HepG2 (cell line): ENCODE results near the gene MED9. TPM values are rescaled to one million over a fixed set of nuclear protein-coding genes. Genes with fewer than 3 reads are reported as not detected.

Experiments
- ARNTL ChIP-seq: sonication (generic); formaldehyde crosslinking; IDR thresholded peaks from 2 replicates; pipeline ENCODE4 v1.4.0; 2020; ENCODE audit warnings: mild to moderate bottlenecking, missing genetic modification reagents
- ATAD3A ChIP-seq: sonication (generic); formaldehyde crosslinking; IDR thresholded peaks from 2 replicates; pipeline ENCODE4 v1.4.0; 2020; ENCODE audit warnings: missing genetic modification reagents
- EEA1 ChIP-seq: sonication (generic); formaldehyde crosslinking; IDR thresholded peaks from 2 replicates; pipeline ENCODE4 v1.5.1; 2020; ENCODE audit warnings: mild to moderate bottlenecking, missing genetic modification reagents, borderline replicate concordance
- FOXA3 ChIP-seq: IDR thresholded peaks from 2 replicates; pipeline ENCODE4 v1.6.1; 2016; ENCODE audit warnings: missing genetic modification reagents, missing compliant biosample characterization
- HNF4A ChIP-seq: sonication (generic); formaldehyde crosslinking; IDR thresholded peaks from 2 replicates; pipeline ENCODE4 v1.4.0; 2020; ENCODE audit warnings: missing genetic modification reagents
- ISX ChIP-seq: sonication (generic); formaldehyde crosslinking; conservative IDR thresholded peaks from 2 replicates; pipeline ENCODE4 v1.5.0; 2020; ENCODE audit warnings: missing genetic modification reagents
- KMT2A ChIP-seq: sonication (generic); formaldehyde crosslinking; IDR thresholded peaks from 2 replicates; pipeline ENCODE4 v1.4.0; 2020; ENCODE audit warnings: missing genetic modification reagents
- NCOA1 ChIP-seq: sonication (generic); formaldehyde crosslinking; IDR thresholded peaks from 2 replicates; pipeline ENCODE4 v1.9.0; 2021; ENCODE audit warnings: missing genetic modification reagents
- PHF21A ChIP-seq: sonication (generic); formaldehyde crosslinking; IDR thresholded peaks from 2 replicates; pipeline ENCODE4 v1.5.0; 2020; ENCODE audit warnings: mild to moderate bottlenecking, missing genetic modification reagents
- RXRA ChIP-seq: sonication (generic); formaldehyde crosslinking; IDR thresholded peaks from 2 replicates; pipeline ENCODE4 v1.5.1; 2020; ENCODE audit warnings: missing genetic modification reagents
- SNAPC5 ChIP-seq: sonication (generic); formaldehyde crosslinking; IDR thresholded peaks from 2 replicates; pipeline ENCODE4 v1.8.1; 2023; ENCODE audit warnings: mild to moderate bottlenecking, missing genetic modification reagents, borderline replicate concordance
- ZFP36 ChIP-seq: fragments of 150-350 bp; IDR thresholded peaks from 2 replicates; pipeline ENCODE4 v1.6.1; 2018; ENCODE audit warnings: borderline replicate concordance, low read length, low read depth; ENCODE audit not compliant: partially characterized antibody
- ZFP90 ChIP-seq: sonication (generic); formaldehyde crosslinking; IDR thresholded peaks from 2 replicates; pipeline ENCODE4 v1.8.0; 2022; ENCODE audit warnings: missing genetic modification reagents, mild to moderate bottlenecking, inconsistent platforms, borderline replicate concordance
- ZNF138 ChIP-seq: sonication (generic); formaldehyde crosslinking; IDR thresholded peaks from 2 replicates; pipeline ENCODE4 v1.5.0; 2020; ENCODE audit warnings: mild to moderate bottlenecking, low read depth, missing genetic modification reagents
- ZNF180 ChIP-seq: sonication (generic); formaldehyde crosslinking; IDR thresholded peaks from 2 replicates; pipeline ENCODE4 v1.4.0; 2020; ENCODE audit warnings: low read depth, missing genetic modification reagents, borderline replicate concordance
- ZNF367 ChIP-seq: sonication (generic); formaldehyde crosslinking; IDR thresholded peaks from 2 replicates; pipeline ENCODE4 v1.4.0; 2020; ENCODE audit warnings: missing genetic modification reagents, borderline replicate concordance
- ZNF563 ChIP-seq: sonication (generic); formaldehyde crosslinking; IDR thresholded peaks from 2 replicates; pipeline ENCODE4 v1.8.0; 2022; ENCODE audit warnings: mild to moderate bottlenecking, moderate library complexity, missing genetic modification reagents
- ZNF619 ChIP-seq: sonication (generic); formaldehyde crosslinking; IDR thresholded peaks from 2 replicates; pipeline ENCODE4 v1.4.0; 2020; ENCODE audit warnings: mild to moderate bottlenecking, missing genetic modification reagents
- ZNF7 ChIP-seq: IDR thresholded peaks from 2 replicates; pipeline ENCODE4 v1.6.1; 2016; ENCODE audit warnings: missing biosample characterization, missing genetic modification reagents
- polyA plus RNA-seq, 8 experiments: library from polyadenylated mRNA; depleted of rRNA in 3 of 8; stranded (reverse) in 7 of 8; unstranded in 1 of 8; fragments of >200 nt; fragmentation: Illumina TruSeq in 4 of 8; extraction: Trizol in 4 of 8; gene quantifications; 2 replicates each; pipeline versions ENCODE4 v1.2.1 to v1.2.3, GENCODE V29; 2011 to 2016; ENCODE audit warnings: low read depth in 4 of 8, missing spikeins in 1 of 8, mixed read lengths in 1 of 8; ENCODE audit not compliant: insufficient read depth in 1 of 8
- total RNA-seq, 5 experiments: library from RNA; depleted of rRNA; stranded (reverse); fragments of >200 nt; fragmentation: Illumina TruSeq; extraction: Trizol; gene quantifications; 2 replicates each; pipeline ENCODE4 v1.2.3, GENCODE V29; 2016; ENCODE audit warnings: low read depth in 1 of 5
- TF ChIP-seq, protein P1 (sequence below): sonication (generic); formaldehyde crosslinking; IDR thresholded peaks from 2 replicates; pipeline ENCODE4 v1.4.0; 2020; ENCODE audit warnings: missing genetic modification reagents
- TF ChIP-seq, protein P2 (sequence below): IDR thresholded peaks from 2 replicates; pipeline ENCODE4 v1.6.1; 2016
- TF ChIP-seq, protein P3 (sequence below): sonication (generic); formaldehyde crosslinking; IDR thresholded peaks from 2 replicates; pipeline ENCODE4 v1.5.1; 2020; ENCODE audit warnings: missing genetic modification reagents, mild to moderate bottlenecking, borderline replicate concordance
- TF ChIP-seq, protein P4 (sequence below): IDR thresholded peaks from 2 replicates; pipeline ENCODE4 v1.6.1; 2018; ENCODE audit warnings: missing genetic modification reagents, mild to moderate bottlenecking, missing compliant biosample characterization

Gene MED9
- total and polyA plus RNA-seq, 2 of the 13 experiments (the other 11 are each of a cell fraction or from before 2014, with no cell fraction given): 11.9 to 15.1 TPM

GRCh38 chr17:17476865-17477467 lies at the start of gene MED9 (continued):
- no peak for TF ChIP-seq ZFP90 (CRISPR knock-in tag)
- no peak for TF ChIP-seq ZNF180
- TF ChIP-seq ZNF619 (CRISPR knock-in tag): 0 out of 2 replicates have a peak, but pooled peaks have one; percentile 33
- TF ChIP-seq, protein P1, sequence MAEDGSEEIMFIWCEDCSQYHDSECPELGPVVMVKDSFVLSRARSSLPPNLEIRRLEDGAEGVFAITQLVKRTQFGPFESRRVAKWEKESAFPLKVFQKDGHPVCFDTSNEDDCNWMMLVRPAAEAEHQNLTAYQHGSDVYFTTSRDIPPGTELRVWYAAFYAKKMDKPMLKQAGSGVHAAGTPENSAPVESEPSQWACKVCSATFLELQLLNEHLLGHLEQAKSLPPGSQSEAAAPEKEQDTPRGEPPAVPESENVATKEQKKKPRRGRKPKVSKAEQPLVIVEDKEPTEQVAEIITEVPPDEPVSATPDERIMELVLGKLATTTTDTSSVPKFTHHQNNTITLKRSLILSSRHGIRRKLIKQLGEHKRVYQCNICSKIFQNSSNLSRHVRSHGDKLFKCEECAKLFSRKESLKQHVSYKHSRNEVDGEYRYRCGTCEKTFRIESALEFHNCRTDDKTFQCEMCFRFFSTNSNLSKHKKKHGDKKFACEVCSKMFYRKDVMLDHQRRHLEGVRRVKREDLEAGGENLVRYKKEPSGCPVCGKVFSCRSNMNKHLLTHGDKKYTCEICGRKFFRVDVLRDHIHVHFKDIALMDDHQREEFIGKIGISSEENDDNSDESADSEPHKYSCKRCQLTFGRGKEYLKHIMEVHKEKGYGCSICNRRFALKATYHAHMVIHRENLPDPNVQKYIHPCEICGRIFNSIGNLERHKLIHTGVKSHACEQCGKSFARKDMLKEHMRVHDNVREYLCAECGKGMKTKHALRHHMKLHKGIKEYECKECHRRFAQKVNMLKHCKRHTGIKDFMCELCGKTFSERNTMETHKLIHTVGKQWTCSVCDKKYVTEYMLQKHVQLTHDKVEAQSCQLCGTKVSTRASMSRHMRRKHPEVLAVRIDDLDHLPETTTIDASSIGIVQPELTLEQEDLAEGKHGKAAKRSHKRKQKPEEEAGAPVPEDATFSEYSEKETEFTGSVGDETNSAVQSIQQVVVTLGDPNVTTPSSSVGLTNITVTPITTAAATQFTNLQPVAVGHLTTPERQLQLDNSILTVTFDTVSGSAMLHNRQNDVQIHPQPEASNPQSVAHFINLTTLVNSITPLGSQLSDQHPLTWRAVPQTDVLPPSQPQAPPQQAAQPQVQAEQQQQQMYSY (CRISPR knock-in tag): no peak
- peak; percentile 51 for TF ChIP-seq FOXA3 (CRISPR knock-in tag)
- TF ChIP-seq EEA1 (CRISPR knock-in tag): peak; percentile 63; the same call in 1 of the 2 replicates
- TF ChIP-seq ISX (CRISPR knock-in tag): no peak
- TF ChIP-seq, protein P2, sequence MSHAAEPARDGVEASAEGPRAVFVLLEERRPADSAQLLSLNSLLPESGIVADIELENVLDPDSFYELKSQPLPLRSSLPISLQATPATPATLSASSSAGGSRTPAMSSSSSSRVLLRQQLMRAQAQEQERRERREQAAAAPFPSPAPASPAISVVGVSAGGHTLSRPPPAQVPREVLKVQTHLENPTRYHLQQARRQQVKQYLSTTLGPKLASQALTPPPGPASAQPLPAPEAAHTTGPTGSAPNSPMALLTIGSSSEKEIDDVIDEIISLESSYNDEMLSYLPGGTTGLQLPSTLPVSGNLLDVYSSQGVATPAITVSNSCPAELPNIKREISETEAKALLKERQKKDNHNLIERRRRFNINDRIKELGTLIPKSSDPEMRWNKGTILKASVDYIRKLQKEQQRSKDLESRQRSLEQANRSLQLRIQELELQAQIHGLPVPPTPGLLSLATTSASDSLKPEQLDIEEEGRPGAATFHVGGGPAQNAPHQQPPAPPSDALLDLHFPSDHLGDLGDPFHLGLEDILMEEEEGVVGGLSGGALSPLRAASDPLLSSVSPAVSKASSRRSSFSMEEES (CRISPR knock-in tag): no peak
- no peak; the same call in 1 of the 2 replicates for TF ChIP-seq ZNF563
- peak; percentile 89 for TF ChIP-seq KMT2A (CRISPR knock-in tag)
- peak; percentile 90 for TF ChIP-seq RXRA
- TF ChIP-seq, protein P3, sequence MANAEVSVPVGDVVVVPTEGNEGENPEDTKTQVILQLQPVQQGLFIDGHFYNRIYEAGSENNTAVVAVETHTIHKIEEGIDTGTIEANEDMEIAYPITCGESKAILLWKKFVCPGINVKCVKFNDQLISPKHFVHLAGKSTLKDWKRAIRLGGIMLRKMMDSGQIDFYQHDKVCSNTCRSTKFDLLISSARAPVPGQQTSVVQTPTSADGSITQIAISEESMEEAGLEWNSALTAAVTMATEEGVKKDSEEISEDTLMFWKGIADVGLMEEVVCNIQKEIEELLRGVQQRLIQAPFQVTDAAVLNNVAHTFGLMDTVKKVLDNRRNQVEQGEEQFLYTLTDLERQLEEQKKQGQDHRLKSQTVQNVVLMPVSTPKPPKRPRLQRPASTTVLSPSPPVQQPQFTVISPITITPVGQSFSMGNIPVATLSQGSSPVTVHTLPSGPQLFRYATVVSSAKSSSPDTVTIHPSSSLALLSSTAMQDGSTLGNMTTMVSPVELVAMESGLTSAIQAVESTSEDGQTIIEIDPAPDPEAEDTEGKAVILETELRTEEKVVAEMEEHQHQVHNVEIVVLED (CRISPR knock-in tag): 0 out of 2 replicates have a peak, but pooled peaks have one; percentile 43
- TF ChIP-seq HNF4A (CRISPR knock-in tag): peak; percentile 50; the same call in 1 of the 2 replicates
- TF ChIP-seq ZNF138 (CRISPR knock-in tag): no peak
- peak; percentile 77; the same call in 1 of the 2 replicates for TF ChIP-seq SNAPC5
- TF ChIP-seq, protein P4, sequence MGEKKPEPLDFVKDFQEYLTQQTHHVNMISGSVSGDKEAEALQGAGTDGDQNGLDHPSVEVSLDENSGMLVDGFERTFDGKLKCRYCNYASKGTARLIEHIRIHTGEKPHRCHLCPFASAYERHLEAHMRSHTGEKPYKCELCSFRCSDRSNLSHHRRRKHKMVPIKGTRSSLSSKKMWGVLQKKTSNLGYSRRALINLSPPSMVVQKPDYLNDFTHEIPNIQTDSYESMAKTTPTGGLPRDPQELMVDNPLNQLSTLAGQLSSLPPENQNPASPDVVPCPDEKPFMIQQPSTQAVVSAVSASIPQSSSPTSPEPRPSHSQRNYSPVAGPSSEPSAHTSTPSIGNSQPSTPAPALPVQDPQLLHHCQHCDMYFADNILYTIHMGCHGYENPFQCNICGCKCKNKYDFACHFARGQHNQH (CRISPR knock-in tag): peak; percentile 72; the same call in 1 of the 2 replicates
- TF ChIP-seq ZNF7 (CRISPR knock-in tag): no peak
- 0 out of 2 replicates have a peak, but pooled peaks have one; percentile 35 for TF ChIP-seq ARNTL
- TF ChIP-seq ZNF367 (CRISPR knock-in tag): peak; percentile 77
- no peak for TF ChIP-seq NCOA1 (CRISPR knock-in tag)
- no peak; the same call in 1 of the 2 replicates for TF ChIP-seq PHF21A
- peak; percentile 84; the same call in 1 of the 2 replicates for TF ChIP-seq ATAD3A
- no peak for TF ChIP-seq ZFP36
